GM18526 (cell line): ENCODE results near the gene GPI.
A peak's percentile ranks its signal among the peaks of the same experiment; 100 is the strongest.

Experiments
- POLR2A ChIP-seq: IDR thresholded peaks from 3 replicates; pipeline ENCODE4 v1.6.1; 2011; ENCODE audit not compliant: insufficient read length; ENCODE audit errors: extremely low read depth

Gene GPI

DNA sequence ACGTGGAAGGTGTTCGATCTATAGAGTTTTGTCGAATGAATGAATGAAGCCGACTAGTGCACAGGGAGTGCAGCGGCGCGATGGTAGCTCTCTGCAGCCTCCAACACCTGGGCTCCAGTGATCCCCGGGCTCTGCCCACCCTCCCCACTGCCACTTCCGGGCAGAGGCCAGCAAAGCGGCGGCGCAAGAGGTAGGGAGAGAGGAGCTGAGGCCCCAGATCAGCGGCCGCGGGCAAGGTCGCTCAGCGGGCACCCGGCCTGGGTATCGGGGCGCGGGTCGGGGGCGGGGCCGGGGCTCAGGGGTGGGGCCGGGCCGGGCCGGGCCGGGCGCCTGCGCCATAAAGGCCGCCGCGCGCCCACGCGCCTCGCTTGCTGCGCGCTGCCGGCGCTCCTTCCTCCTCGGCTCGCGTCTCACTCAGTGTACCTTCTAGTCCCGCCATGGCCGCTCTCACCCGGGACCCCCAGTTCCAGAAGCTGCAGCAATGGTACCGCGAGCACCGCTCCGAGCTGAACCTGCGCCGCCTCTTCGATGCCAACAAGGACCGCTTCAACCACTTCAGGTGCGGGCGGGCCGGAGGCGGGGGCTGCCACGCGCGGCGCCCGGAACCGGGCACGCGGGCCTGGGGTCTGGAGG, at the start of gene GPI:
Gene GPI (plus strand): TSS at position 367 of the 633 bp plus-strand sequence. CDS start 71 bp downstream, at position 438.
- peak; percentile 93 for TF ChIP-seq POLR2A

DNA sequence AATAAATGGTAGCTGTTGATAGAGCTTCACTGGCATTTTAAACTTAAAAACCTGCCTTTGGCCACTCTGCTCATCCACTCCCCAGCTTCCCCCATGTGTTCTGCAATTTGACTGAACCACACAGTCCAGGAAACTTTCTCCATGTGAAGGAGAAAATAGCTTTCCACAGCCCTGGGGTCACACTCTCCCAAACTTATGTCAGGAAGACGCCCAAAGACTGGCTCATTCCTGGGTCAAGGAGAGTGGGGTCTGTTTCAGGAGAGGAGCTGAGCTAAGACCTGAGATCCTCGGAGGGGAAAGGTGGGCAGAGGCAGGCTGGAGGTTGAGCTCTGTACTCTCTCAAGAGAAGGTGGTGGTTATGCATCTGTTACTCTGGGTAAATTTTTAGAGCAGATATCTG, 48.7 kb upstream of the GPI start:
- TF ChIP-seq POLR2A: no peak

DNA sequence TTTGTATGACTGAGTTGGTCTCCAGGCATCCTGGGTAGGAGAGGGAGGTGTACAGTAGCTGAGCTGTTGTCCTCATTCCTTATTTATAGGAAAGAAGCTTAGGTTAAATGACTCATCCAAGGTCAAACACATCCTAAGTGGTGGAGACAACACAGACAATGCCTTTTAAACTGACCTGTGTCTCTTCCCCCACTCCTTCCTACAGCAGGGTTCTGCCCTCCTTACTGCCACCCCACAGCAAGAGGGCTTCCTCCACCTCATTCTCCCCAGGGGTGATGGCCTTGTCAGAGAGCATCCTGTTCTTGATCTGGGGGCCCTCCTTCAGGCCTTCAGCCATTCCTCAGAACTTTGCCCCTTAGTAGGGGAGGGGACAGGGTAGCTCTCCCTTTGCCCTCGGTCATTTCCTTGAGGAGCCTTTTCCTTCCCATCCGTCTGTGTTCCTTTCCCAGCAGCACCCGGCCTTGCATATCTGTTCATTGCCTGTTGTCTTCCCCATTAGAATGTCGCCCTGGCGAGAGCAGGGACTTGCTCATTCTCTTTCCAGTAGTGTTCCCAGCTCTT, 48.2 kb upstream of the GPI start:
- TF ChIP-seq POLR2A: no peak

DNA sequence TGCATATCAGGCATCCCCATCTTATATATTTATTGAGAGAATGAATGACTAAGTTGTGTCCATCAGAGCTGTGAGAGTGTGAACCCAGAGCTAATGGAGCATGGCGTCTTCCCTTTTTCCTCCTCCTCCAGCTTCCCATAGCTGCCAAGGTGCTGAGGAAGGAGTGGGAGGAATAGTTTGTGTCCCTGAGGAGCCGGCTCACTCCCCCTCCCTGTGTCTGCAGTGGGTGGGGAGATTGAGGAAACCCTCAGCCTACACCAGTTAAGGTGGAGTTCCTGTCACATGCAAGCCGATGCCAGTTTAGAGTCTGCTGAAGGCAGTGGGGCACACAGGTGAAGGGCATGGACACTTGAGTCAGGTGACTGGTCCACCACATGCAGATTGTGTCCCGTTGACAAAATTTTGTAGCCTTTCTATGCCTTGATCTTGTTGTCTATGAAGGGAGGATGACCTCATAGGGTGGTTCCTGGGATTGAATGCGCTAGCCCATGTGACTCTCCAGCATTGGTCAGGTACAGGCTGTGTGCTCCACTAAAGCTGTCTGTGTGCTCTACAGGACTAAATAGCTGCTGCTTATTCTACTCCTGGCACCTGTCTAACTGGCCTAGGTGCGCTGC, 47.6 kb upstream of the GPI start:
- no peak for TF ChIP-seq POLR2A

DNA sequence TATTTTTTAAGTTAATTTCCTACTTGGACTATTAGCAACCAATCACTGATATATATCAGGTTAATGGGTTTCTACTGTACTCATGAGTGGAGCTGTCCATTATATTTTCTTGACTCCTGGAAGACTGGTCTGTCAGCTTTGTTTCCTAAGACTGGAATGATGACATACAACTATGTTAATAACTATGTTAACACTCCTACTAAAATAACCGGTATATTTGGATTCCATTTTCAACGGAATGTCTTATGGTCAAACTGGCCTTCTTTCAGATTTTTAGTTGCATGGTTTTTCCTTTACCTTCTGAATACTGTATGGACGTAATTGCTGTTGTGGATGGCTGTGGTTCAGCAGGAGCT, 45.8 kb upstream of the GPI start:
- no peak for TF ChIP-seq POLR2A

DNA sequence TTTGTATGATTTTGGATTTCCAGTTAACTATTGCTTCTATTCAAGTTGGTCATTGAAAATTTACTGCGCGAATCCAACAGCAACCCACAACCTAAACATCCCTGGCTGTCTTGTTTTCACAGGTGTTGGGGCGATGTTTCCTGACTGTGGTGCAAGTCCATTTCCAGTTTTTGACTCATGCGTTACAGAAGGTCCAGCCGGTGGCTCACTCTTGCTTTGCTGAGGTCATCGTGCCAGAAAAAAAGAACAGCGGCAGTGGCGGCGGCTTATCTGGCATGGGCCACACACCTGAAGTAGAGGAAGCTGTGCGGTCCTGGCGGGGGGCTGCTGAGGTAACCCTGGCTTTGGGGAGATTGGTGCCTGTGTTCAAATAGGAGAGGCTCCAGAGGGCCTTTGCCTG, 45.2 kb upstream of the GPI start:
- no peak for TF ChIP-seq POLR2A

DNA sequence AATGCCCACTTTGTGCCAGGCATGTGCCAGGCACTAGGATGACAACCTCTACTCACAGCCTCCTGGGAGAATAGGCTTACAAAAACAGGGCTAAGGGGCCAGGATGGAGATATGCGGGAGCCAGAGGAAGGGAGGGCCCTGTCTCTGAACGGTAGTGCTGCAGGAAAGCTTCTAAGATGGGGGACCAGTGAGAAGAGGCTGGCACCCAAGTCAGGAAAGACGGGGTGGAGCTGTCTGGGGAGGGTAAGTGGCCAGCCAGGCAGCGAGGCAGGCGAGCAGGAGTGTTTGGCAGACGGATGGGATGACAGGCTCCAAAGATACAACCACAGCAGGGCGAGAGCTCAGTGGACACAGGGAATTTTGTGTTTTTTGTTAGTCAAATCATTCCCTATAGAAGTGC, 44.7 kb upstream of the GPI start:
- no peak for TF ChIP-seq POLR2A

DNA sequence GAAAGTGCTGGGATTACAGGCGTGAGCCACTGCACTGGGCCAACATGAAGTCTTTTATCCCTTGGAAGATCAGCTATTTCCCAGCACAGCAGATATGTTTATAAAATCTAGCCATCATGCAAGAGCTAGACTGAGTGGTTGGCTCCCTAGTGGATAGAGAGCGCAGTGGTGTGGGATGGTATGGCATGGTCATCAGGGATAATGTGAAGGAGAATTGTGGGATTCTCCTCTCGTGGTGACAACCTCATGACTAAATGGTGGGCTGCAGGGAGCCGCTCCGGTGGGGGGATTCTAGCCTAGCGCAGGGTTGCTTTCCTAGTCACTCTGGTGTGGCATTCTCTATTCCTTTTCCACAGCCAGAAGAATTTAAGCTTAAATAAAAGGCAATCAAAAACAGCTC, 43.3 kb upstream of the GPI start:
- no peak for TF ChIP-seq POLR2A

DNA sequence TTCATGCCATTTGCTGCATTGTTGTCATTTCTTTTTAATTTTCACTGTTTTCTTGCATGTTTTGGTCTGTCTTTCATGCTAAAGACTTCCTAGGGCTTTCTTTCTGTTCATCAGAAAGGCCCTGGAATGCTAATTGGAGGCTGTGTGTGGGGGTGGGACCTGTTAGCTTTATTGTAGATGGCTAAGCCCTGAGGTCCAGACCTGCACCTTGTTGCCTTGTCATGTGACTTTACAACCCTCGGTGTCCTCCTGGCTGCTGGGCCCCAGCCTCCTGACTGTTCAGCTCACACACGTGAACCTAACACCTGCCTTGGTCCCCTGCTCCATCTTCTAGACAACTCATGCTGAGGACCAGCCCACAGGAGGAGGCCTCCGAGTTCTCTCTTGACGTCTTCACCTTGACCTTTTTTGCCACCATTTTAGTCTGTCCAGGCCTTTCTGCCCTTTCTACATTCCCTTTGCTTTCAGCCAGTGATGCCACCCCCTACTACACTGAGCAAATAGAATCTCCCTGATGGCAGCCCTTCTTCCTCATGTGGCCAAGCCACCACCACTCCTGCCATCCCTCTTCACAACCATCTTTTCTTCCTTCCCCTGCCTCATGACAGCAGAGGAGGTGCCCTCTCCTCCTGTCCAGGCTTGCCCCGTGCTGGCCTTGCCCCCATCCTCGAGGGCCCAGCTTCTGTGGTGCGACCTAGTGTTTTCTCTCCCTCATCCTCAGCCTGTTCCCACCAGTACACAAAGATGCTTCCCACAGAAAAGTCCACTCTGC, 41.4 kb upstream of the GPI start:
- no peak for TF ChIP-seq POLR2A

DNA sequence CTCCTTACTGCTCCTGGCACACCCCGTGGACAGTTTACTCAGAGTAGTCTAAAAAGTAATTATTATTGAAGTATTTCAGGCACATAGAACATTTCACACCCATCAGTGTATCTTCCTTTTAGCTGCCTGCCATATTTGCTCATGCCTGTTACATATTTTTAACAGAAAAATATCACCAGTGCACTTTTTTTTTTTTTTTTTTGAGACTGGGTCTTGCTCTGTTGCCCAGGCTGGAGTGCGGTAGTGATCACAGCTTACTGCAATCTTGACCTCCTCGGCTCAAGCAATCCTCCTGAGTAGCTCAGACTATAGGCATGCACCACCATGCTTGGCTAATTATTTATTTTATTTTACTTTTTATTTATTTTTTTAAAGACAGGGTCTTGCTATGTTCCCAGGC, 40.7 kb upstream of the GPI start:
- no peak for TF ChIP-seq POLR2A

DNA sequence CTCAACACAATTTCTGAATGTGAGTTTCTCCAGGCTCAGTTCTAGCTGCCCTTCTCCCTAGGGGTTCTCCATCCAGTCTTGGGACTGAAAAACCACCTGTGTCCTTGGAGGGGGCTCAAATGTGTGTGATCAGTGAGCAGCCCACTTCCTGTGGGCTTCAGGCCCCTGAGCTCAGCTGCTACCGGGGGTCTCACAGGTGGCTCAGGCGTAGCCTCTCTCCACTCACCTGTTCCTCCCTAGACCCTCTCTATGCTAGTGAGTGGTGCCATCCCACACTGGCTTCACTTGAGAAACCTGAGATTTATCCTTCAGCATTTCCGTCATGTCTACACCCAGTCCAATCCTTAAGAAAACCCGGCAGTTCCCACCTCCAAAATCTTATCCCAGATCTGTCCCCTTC, 39.8 kb upstream of the GPI start:
- TF ChIP-seq POLR2A: no peak

DNA sequence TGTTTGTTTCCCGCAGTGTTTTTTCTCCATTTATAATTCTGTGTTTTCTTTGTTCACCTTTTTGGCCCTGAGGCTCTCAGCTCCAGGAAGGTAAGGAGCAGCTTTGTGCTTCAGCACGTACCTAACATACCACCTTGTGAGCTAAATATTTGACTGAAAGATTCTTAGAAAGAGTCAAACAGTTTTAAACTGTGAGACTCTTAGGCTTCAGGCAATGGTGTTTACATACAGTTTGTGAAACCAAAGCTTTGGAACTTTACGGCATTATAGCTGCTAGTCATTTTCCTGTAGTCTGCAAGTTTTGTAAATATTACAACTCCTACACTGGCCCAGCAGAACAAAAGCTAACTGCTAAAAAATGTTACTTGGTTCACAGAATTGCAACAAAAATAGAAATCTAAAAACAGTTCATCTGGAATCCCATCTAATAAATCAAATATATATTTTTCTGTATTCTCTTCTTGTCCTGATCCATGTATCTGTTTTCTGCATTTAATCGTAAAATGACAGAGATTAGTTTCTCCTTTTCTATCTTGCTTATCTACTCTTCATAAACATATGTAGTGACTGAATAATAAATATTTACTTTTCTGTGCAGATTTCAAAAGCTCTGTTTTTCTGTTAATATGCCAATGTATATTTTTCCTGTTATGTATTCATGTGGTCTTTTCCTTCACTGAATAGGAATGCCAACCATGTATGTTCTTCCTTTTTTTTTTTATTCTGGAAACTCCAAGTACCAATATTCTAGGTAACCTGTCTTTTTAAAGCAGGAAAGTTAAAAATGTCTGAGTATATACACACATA, 38.8 kb upstream of the GPI start:
- TF ChIP-seq POLR2A: no peak

DNA sequence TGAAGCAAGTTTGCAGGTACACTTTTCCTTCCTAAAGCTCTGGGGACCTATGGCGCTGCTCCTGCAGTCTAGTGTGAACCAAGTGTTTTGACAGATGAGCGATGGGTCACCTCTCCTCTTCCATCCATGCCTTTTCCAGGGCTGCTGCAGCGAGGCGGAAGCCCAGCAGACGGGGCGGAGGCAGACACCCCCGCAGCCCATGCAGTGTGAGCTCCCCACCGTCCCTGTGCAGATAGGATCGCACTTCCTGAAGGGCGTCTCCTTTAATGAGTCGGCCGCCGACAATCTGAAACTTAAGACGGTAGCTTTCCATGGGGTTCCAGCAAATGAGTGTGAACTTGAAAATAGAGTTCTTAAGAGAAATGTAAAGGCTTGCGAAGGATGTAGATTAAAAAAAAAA, 37.1 kb upstream of the GPI start:
- no peak for TF ChIP-seq POLR2A

DNA sequence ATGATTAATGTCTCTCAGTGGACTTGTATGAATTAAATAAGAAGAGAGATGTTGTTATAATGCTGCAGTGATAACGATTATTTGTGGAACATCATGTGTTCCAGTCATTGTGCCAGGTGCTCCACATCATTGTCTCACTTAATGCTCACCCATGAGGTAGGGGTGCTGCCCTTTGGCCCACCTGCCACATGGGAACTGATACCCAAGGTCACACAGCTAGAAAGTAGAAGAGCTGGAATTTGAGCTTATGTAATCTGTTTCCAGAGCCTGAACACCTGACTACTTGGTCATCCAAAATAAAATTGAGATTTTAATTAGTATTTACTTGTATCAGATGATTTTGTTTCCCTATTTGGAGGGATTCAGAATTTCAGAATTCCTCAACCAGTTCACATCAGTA, 36.0 kb upstream of the GPI start:
- no peak for TF ChIP-seq POLR2A

DNA sequence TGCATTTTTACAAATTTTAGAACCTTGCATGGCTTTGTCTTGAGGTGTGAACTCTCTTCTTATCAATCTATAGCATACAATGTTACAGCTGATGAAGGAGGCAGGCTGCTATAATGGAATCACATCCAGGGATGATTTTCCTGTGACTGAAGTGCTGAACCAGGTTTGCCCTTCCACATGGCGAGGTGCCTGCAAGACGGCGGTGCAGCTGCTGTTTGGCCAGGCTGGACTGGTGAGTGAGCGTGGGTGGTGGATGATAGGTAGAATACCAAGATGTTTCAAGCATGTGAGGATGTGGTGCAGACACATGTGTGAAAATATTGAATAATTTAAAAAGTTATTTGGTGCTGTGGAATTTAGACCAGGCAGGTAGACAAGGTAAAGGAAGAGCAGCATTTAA, 34.9 kb upstream of the GPI start:
- TF ChIP-seq POLR2A: no peak
